Measurements from ENCODE around the gene DBH.

DNA sequence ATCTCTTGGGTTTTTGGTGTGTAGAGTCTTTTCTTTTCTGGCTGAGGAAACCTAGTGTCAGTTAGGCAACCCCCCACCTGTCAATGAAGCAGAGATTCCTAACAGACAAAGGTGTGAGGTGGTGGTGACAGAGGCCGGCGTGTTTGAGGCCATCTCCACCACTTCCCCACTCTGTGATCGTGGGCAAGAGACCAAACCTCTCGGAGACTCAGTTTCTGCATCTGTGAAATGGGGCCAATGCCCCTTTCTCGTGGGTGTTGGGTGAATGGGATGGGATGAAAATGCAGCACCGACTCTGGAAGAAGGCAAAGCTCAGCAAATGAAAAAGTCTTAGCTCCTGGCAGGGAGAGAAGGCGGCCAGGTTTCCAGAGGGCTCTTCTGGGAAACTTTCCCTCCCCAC lies 27.8 kb upstream of the DBH start:
- TF ChIP-seq, protein P1, sequence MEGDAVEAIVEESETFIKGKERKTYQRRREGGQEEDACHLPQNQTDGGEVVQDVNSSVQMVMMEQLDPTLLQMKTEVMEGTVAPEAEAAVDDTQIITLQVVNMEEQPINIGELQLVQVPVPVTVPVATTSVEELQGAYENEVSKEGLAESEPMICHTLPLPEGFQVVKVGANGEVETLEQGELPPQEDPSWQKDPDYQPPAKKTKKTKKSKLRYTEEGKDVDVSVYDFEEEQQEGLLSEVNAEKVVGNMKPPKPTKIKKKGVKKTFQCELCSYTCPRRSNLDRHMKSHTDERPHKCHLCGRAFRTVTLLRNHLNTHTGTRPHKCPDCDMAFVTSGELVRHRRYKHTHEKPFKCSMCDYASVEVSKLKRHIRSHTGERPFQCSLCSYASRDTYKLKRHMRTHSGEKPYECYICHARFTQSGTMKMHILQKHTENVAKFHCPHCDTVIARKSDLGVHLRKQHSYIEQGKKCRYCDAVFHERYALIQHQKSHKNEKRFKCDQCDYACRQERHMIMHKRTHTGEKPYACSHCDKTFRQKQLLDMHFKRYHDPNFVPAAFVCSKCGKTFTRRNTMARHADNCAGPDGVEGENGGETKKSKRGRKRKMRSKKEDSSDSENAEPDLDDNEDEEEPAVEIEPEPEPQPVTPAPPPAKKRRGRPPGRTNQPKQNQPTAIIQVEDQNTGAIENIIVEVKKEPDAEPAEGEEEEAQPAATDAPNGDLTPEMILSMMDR (IDR thresholded peaks at IDR 0.05; ENCODE audit: insufficient read depth, low read depth, low read length): no peak
- TF ChIP-seq EZH2 (IDR thresholded peaks at IDR 0.05; ENCODE audit: insufficient read depth, low read length): no peak

Measured in astrocyte (in vitro differentiated cells and primary cell).